Hepatocyte (in vitro differentiated cells): ENCODE measurements around the gene MICALL1. TPM values are rescaled to one million over a fixed set of nuclear protein-coding genes. Genes with fewer than 3 reads are reported as not detected.

ENCODE experiments used
- DNase-seq: peaks from one replicate; pipeline ENCODE4 v3.0.0-alpha.2; 2016; ENCODE audit warnings: low spot score
- H2AFZ ChIP-seq: fragments of 200-600 bp; sonication (generic); 2 replicates; pipeline ENCODE4 v1.6.0; 2016; ENCODE audit warnings: antibody characterized with exemption, mild to moderate bottlenecking
- H3K27ac ChIP-seq: fragments of 200-600 bp; sonication (generic); 2 replicates; pipeline ENCODE4 v1.5.1; 2016; ENCODE audit warnings: mild to moderate bottlenecking
- H3K27me3 ChIP-seq: fragments of 200-600 bp; sonication (generic); 2 replicates; pipeline ENCODE4 v1.6.1; 2016
- H3K36me3 ChIP-seq: fragments of 200-600 bp; sonication (generic); replicated peaks from 2 replicates; pipeline ENCODE4 v1.5.1; 2016; ENCODE audit warnings: low read depth; ENCODE audit not compliant: insufficient read depth
- H3K4me1 ChIP-seq: fragments of 200-600 bp; sonication (generic); 2 replicates; pipeline ENCODE4 v1.5.1; 2016; ENCODE audit warnings: mild to moderate bottlenecking, moderate library complexity; ENCODE audit not compliant: insufficient read depth
- H3K4me2 ChIP-seq: fragments of 200-600 bp; sonication (generic); 2 replicates; pipeline ENCODE4 v1.6.0; 2016
- H3K4me3 ChIP-seq: fragments of 200-600 bp; sonication (generic); 2 replicates; pipeline ENCODE4 v1.5.1; 2016; ENCODE audit warnings: mild to moderate bottlenecking
- H3K79me2 ChIP-seq: fragments of 200-600 bp; sonication (generic); 2 replicates; pipeline ENCODE4 v1.6.0; 2017; ENCODE audit warnings: mild to moderate bottlenecking
- H3K9me2 ChIP-seq: fragments of 200-600 bp; sonication (generic); replicated peaks from 2 replicates; pipeline ENCODE4 v1.6.0; 2017; ENCODE audit warnings: mild to moderate bottlenecking; ENCODE audit not compliant: insufficient read depth
- H3K9me3 ChIP-seq: fragments of 200-600 bp; sonication (generic); 2 replicates; pipeline ENCODE4 v1.5.1; 2016; ENCODE audit warnings: low read depth, mild to moderate bottlenecking
- H4K20me1 ChIP-seq: fragments of 200-600 bp; sonication (generic); 2 replicates; pipeline ENCODE4 v1.6.0; 2016; ENCODE audit warnings: mild to moderate bottlenecking; ENCODE audit not compliant: insufficient read depth, poor library complexity, severe bottlenecking
- CTCF ChIP-seq: fragments of 200-600 bp; sonication (generic); IDR thresholded peaks from 2 replicates; pipeline ENCODE4 v1.5.1; 2016; ENCODE audit warnings: antibody characterized with exemption, mild to moderate bottlenecking; ENCODE audit not compliant: poor library complexity
- EZH2 ChIP-seq: fragments of 200-600 bp; sonication (generic); IDR thresholded peaks from 2 replicates; pipeline ENCODE4 v1.6.1; 2016; ENCODE audit warnings: antibody characterized with exemption, mild to moderate bottlenecking, borderline replicate concordance
- EZH2phosphoT487 ChIP-seq: fragments of 200-600 bp; sonication (generic); IDR thresholded peaks from one replicate; pipeline ENCODE4 v1.6.1; 2018; ENCODE audit warnings: antibody characterized with exemption, mild to moderate bottlenecking, low read depth, moderate library complexity; ENCODE audit not compliant: unreplicated experiment, severe bottlenecking
- WGBS: methylation state at CpG from one replicate; pipeline ENCODE4 v1.1.6; 2016; ENCODE audit warnings: low lambda C conversion rate; ENCODE audit errors: missing lambda C conversion rate; 5-methylcytosine and 5-hydroxymethylcytosine counted together
- polyA plus RNA-seq: library from polyadenylated mRNA; unstranded; fragments of >200 nt; fragmentation: Nextera tagmentation; extraction: Ambion mirVana; gene quantifications from 2 replicates; pipeline ENCODE4 v1.2.1, GENCODE V29; 2016
- total RNA-seq: library from RNA; depleted of rRNA; stranded (reverse); fragments of >200 nt; gene quantifications from 2 replicates; pipeline ENCODE4 v1.2.3, GENCODE V29; 2014

MICALL1 gene
- total and polyA plus RNA-seq, 2 experiments from 2014 or later, result 15.0 to 26.1 TPM

GRCh38 chr22:37918580-37919270 lies 12.6 kb downstream of the MICALL1 start:
- no peaks in the 10 kb centered on the region for H3K79me2 ChIP-seq
- 94% methylated on average over 25 of the region's 25 CpGs for WGBS
- no peaks in the 10 kb centered on the region for H3K36me3 ChIP-seq
- no peaks in the 10 kb centered on the region for H3K4me1 ChIP-seq
- H3K4me2 ChIP-seq, result no peak overlapping the region
- TF ChIP-seq EZH2phosphoT487 (no peak), CTCF (no peak), EZH2 (no peak)
- H3K9me2 ChIP-seq, result no peaks in the 10 kb centered on the region
- no peaks in the 10 kb centered on the region for H3K27me3 ChIP-seq
- no peaks in the 10 kb centered on the region for H3K9me3 ChIP-seq
- H2AFZ ChIP-seq, result no peak overlapping the region
- H3K4me3 ChIP-seq, result no peak overlapping the region
- H4K20me1 ChIP-seq, result no peaks in the 10 kb centered on the region
- no peak overlapping the region for H3K27ac ChIP-seq
- no peak for DNase-seq

- Histone ChIP-seq H3K27ac (no peak overlapping the region), H3K79me2 (no peaks in the 10 kb centered on the region), H4K20me1 (no peaks in the 10 kb centered on the region), H3K9me2 (no peaks in the 10 kb centered on the region), H3K9me3 (no peaks in the 10 kb centered on the region), H3K36me3 (no peaks in the 10 kb centered on the region), H3K4me3 (no peak overlapping the region), H3K27me3 (no peaks in the 10 kb centered on the region), H3K4me1 (no peaks in the 10 kb centered on the region), H3K4me2 (no peak overlapping the region), H2AFZ (no peak overlapping the region)
- no peak for DNase-seq
- WGBS, result 97% methylated on average over 5 of the region's 5 CpGs
- TF ChIP-seq EZH2 (no peak), EZH2phosphoT487 (no peak), CTCF (no peak)
These were observed 14.0 kb downstream of the MICALL1 start for GRCh38 chr22:37920126-37920525.

- no peak for DNase-seq
- H3K27me3 ChIP-seq, result no peaks in the 10 kb centered on the region
- no peaks in the 10 kb centered on the region for H3K36me3 ChIP-seq
- no peak overlapping the region for H3K4me2 ChIP-seq
- no peak overlapping the region for H3K27ac ChIP-seq
- no peaks in the 10 kb centered on the region for H3K79me2 ChIP-seq
- H4K20me1 ChIP-seq, result no peaks in the 10 kb centered on the region
- no peaks in the 10 kb centered on the region for H3K9me3 ChIP-seq
- H2AFZ ChIP-seq, result no peak overlapping the region
- 98% methylated on average over 6 of the region's 11 CpGs for WGBS
- TF ChIP-seq EZH2 (no peak), EZH2phosphoT487 (no peak), CTCF (no peak)
- no peak overlapping the region for H3K4me3 ChIP-seq
- no peaks in the 10 kb centered on the region for H3K9me2 ChIP-seq
- H3K4me1 ChIP-seq, result no peaks in the 10 kb centered on the region
These were observed 16.1 kb downstream of the MICALL1 start for GRCh38 chr22:37922191-37922590.

GRCh38 chr22:37923927-37924326 lies 17.8 kb downstream of the MICALL1 start:
- Histone ChIP-seq H3K79me2 (no peaks in the 10 kb centered on the region), H3K27me3 (no peaks in the 10 kb centered on the region), H3K36me3 (no peaks in the 10 kb centered on the region), H3K4me1 (no peaks in the 10 kb centered on the region), H2AFZ (no peak overlapping the region), H3K4me3 (no peak overlapping the region), H3K4me2 (no peak overlapping the region), H4K20me1 (no peaks in the 10 kb centered on the region), H3K27ac (no peak overlapping the region), H3K9me3 (no peaks in the 10 kb centered on the region), H3K9me2 (no peaks in the 10 kb centered on the region)
- no peak for TF ChIP-seq CTCF
- no peak for TF ChIP-seq EZH2
- no peak for TF ChIP-seq EZH2phosphoT487
- DNase-seq, result no peak
- WGBS, result 77% methylated on average over 4 of the region's 4 CpGs
